GM12865 (cell line): ENCODE measurements around the gene TMEM235.

Source experiments
- DNase-seq: peaks from one replicate; pipeline ENCODE4 v3.0.0; 2010; ENCODE audit warnings: low read depth
- H3K4me3 ChIP-seq: 2 replicates; pipeline ENCODE4 v1.5.1; 2011; ENCODE audit warnings: mild to moderate bottlenecking, low read depth, low read length, control low read depth
- TF ChIP-seq, protein P1 (sequence below): IDR thresholded peaks from 2 replicates; pipeline ENCODE4 v1.5.1; 2011; ENCODE audit warnings: low read length, control low read depth, low read depth, inconsistent platforms; ENCODE audit not compliant: insufficient read depth; ENCODE audit errors: missing control alignments

Gene TMEM235

DNA sequence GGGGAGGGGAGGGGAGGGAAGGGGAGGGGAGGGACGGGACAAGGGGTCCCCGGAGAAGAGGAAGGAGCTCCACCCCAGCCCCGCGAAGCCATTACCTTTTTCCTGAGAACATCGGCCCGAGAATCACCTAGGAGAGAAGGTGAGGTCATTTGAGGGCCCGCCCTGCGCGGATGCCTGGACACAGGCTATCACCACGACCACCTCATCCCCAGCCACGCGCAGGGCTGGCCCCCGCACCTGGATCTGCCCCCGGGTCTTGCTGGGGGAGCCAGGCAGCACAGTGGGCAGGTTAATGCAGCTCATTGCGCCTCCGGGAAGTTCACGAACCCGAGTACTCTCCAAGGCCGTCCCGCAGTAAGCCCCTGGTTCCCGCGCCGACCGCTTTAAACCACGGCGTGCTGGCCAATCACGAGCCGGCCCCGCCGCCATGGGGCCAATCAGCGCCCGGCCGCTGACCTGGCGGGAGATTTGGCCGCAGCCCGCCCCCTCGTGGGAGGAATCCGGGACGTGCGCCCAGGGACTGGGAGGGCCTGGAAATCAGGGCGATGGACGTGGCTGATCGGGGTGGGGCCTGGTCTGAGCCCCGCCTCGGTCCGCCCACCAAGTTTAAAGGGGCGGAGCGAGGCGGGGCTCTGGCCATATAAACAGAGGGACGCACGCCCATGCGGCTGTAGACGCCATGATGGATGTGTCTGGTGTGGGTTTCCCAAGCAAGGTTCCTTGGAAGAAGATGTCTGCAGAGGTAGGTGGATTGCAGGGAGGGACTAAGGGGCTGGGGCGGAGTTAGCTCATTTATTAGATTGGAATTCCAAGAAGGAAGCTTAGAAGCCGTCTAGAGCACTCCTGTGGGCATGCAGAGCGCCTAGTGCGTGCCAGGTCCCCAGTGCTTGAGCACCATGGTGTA lies 44.5 kb upstream of the TMEM235 start, which contains the start of the genes AFMID and TK1:
TSS of gene AFMID (plus strand) at position 671 of the 904 bp plus-strand sequence. CDS start at position 680, 9 bp downstream.
TSS of gene TK1 (minus strand) at position 361 of the 904 bp plus-strand sequence. CDS start at position 303, 58 bp downstream.
- peak within 1 kb of the TSS; percentile 94 for H3K4me3 ChIP-seq
- TF ChIP-seq, protein P1, sequence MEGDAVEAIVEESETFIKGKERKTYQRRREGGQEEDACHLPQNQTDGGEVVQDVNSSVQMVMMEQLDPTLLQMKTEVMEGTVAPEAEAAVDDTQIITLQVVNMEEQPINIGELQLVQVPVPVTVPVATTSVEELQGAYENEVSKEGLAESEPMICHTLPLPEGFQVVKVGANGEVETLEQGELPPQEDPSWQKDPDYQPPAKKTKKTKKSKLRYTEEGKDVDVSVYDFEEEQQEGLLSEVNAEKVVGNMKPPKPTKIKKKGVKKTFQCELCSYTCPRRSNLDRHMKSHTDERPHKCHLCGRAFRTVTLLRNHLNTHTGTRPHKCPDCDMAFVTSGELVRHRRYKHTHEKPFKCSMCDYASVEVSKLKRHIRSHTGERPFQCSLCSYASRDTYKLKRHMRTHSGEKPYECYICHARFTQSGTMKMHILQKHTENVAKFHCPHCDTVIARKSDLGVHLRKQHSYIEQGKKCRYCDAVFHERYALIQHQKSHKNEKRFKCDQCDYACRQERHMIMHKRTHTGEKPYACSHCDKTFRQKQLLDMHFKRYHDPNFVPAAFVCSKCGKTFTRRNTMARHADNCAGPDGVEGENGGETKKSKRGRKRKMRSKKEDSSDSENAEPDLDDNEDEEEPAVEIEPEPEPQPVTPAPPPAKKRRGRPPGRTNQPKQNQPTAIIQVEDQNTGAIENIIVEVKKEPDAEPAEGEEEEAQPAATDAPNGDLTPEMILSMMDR, result peak; percentile 26
- peak; percentile 99 for DNase-seq

DNA sequence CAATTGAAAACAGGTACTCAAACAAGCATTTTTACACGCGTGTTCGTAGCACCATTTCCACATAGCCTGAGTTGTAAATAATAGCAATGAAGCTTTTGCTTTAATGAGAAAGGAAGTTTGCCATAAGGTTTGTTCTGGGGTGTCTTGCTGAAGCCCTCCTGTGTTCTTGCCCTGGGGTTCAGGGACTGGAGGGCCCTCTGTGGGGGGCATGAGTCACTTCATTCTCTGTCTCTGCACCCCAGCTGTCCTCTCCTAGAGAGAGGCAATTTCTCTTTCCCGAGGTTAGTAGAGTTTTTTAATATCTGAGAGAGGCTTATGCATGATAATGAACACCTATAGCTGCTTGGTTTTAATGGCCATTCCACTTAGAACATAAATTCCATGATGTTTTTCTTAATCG lies 34.7 kb upstream of the TMEM235 start:
- no peak overlapping the region for H3K4me3 ChIP-seq
- TF ChIP-seq, protein P1, result no peak
- DNase-seq, result no peak

DNA sequence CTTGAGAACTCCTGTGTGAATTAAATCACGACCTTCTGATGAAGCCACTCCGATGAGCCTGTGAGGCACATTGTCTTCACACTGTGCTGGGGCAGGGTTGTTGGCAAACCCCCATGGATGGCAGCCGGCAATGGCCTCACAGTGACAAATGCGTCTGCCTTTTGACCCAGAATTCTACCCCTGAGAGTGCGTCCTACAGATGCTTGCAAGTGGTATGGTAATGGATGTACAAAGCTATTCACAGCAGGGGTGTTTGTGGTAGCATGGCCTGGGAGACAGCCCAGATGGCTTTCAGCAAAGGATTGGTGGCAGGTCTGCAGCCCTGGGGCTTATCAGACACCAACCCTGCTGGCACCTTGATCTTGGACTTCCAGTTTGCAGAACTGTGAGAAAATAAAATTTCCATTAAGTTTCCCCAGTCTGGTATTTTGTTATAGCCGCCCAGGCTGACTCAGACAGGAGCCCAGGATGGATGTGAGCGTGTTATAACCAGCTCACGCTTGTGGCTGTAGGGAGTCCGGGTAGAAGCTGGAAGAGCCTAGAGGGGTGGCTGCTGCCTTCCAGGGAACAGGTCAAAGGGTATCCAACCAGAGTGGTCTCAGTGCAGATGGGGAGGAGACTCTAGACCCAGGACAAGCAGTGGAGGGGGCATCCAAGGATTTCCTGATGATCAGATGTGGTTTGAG lies 34.1 kb upstream of the TMEM235 start:
- DNase-seq, result no peak
- no peak overlapping the region for H3K4me3 ChIP-seq
- TF ChIP-seq, protein P1, result no peak

DNA sequence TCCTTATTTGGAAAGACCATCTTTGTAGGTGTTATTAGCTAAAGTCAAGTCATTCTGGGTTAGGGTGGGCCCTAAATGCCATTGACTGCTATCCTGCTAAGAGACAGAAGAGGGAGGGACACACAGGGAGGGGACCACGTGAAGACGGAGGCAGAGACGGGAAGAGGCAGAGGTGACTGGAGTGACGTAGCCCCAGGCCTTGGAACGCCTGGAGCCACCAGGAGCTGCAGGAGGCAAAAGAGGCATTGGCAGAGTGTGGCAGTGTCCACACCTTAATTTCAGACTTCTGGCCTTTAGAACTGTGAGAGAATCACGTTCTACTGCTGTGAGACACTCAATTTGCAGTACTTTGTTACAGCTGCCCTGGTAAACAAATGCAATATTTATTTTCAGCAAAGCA lies 31.0 kb upstream of the TMEM235 start:
- no peak for DNase-seq
- TF ChIP-seq, protein P1, result no peak
- H3K4me3 ChIP-seq, result no peak overlapping the region

DNA sequence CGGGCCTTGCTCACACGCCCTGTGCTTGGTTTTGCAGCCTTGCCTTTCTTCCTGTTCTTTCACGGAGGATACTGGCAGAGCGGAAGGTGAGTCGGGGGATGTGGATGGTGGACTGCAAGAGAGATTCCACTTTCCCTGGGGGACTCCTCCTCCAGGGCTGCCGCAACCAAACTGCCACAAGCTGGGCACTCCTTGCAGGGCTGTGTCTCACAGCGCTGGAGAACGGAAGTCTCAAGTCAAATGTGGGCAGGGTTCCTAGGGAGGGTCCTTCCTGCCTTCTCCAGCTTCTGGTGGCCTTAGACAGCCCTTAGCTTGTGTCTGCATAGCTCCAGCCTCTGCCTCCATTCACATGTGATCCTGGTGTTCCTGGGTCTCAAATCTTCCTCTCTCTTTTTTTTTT lies 28.8 kb upstream of the TMEM235 start:
- DNase-seq, result no peak
- TF ChIP-seq, protein P1, result no peak
- H3K4me3 ChIP-seq, result no peak overlapping the region

DNA sequence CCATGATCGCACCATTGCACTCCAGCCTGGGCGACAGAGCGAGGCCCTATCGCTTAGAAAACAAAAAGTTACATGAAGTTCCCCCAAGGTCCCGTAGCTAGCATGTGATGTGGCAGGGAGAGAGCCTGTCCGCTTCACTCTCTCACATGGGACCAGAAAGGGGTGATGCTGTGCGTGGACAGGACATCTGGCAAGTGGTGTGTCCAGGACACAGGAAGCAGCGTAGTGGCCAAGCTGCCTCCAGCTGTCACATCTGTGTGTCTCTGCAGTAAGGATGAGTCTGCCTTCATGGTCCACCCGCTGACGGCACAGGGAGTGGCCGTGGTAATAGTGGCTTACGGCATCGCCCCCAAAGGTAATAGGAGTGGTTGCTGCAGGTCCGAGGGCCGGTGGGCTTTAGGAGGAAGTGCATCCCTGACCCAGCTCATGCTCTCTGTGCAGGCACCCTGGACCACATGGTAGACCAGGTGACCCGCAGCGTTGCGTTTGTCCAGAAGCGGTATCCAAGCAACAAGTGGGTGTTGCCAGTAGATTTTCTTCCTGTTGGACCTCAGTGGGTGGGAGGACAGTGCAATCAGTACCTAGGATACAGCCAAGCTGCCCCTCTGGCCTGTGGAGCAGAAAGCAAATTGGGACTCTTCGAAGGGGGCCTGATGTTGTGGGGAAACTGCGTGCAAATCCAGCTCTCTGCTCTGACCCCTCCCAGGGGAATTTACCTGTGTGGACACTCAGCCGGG lies 26.9 kb upstream of the TMEM235 start:
- no peak overlapping the region for H3K4me3 ChIP-seq
- TF ChIP-seq, protein P1, result no peak
- DNase-seq, result no peak
